Subcutaneous adipose tissue (tissue), 4 donors: ENCODE measurements around the gene ENO3. TPM values are rescaled to one million over a fixed set of nuclear protein-coding genes. Genes with fewer than 3 reads are reported as not detected.

ENCODE experiments used
- total RNA-seq, 4 donors: library from RNA; depleted of rRNA; stranded (reverse); fragments of >200 nt; gene quantifications; one replicate each; pipeline ENCODE4 v1.1.0, GENCODE V29; 2016
- TF ChIP-seq, protein P1 (sequence below): fragments of 450-650 bp; IDR thresholded peaks from one replicate; pipeline ENCODE4 v1.5.1; 2016; ENCODE audit warnings: low read depth, mild to moderate bottlenecking, control low read depth, antibody characterized with exemption, moderate library complexity

The ENO3 gene
- total RNA-seq, result 1 to 10 TPM; 2.3 to 8.3 (median 3.8) TPM

- TF ChIP-seq, protein P1, sequence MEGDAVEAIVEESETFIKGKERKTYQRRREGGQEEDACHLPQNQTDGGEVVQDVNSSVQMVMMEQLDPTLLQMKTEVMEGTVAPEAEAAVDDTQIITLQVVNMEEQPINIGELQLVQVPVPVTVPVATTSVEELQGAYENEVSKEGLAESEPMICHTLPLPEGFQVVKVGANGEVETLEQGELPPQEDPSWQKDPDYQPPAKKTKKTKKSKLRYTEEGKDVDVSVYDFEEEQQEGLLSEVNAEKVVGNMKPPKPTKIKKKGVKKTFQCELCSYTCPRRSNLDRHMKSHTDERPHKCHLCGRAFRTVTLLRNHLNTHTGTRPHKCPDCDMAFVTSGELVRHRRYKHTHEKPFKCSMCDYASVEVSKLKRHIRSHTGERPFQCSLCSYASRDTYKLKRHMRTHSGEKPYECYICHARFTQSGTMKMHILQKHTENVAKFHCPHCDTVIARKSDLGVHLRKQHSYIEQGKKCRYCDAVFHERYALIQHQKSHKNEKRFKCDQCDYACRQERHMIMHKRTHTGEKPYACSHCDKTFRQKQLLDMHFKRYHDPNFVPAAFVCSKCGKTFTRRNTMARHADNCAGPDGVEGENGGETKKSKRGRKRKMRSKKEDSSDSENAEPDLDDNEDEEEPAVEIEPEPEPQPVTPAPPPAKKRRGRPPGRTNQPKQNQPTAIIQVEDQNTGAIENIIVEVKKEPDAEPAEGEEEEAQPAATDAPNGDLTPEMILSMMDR, result no peak
Observed at GRCh38 chr17:4950746-4951204, at the start of gene ENO3. Gene ENO3 (plus strand): TSS chr17:4951119. CDS start chr17:4951830, 711 bp downstream.

DNA sequence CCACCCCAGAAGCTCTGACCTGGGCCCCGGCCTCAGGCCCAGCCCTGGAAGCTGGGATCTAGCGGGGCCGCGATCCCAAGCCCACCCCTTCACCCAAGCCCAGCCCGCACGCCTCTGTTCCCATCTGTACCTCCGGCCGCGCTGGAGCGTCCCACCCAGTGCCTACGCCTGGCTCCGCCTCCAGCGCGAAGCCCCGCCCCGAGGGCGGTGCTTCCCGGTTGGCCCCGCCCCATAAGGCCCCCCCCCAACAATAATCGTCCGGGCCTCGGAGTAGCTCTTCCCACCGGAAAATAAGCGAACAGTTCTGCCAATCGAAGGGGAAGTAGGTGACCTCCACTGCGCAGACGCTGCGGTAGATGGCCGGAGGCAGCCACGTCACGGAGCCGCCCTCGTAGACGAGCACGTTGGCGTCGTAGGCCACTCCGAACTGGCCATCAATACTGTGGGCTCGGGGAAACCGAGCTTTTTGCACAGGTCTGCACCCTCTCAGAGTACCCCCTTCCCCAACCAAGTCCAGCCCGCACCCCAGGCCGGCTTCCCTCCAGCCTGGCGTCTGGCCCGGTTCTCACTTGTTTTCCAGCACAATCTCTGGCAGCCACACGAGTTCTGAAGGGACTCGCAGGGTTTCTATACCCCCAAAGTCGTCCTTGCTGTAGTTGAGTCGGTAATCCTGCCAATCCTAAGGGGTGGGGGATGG lies 49.1 kb upstream of the ENO3 start:
- TF ChIP-seq, protein P1, result no peak

GRCh38 chr17:4902540-4902939 lies 48.4 kb upstream of the ENO3 start:
- TF ChIP-seq, protein P1, result no peak

DNA sequence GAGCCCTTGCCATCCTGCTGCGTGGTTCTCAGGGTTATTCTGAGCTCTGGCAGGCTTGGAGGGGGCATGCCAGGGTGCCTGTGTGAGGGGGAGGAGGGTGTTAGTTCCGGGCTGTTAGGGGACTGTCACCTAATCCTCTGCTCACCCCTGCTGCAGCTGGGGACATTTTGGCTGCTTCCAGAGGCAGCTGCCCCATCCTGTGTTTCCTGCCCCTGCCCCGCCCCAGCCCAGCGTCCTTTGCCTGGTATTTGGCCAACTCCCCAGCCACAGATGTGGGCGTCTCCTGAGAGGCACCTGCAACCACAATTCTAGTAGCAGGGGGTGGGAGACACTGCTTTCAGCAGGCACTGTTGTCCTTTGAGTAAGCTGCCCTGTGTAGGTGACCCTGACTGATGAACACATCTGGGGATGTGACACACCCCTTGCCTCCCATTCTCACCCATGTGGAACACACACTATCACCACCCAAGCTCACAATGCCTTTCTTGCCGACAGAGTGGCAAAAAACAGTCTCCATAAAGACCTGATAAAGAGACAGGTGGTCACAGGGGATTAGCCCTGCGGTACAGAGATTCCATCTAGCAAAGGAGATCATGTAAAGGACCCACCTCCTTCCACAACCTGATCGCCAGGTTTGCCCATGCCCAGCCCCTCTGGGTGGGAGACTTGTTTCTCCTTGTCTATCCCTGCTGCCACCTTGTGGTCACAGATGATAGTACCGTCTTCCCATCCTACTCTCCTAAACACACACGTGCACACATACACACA lies 47.7 kb upstream of the ENO3 start, which contains the start of gene CHRNE:
Gene CHRNE, minus strand, starts transcription at position 48 of the 768 bp plus-strand sequence. Its CDS starts 35 bp downstream, at position 13.
- TF ChIP-seq, protein P1, result no peak

DNA sequence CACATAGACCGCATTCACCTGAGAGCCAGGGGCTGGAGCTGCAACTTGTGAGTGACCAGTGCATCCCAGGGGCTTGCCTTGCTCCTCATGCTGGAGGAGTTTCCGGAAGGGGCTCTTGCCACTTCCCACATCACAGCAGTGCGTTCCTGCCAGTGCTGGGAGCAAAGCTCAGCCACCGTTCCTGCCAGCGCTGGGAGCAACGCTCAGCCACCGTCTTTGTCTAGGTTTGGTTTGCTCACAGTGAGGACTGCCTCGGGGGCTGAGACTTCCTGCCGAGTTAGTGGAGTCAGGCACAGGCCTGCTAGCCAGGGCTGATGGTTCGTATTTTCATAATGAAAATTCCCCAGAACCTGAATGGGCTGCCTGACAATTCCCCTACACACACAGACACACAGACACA lies 42.6 kb upstream of the ENO3 start:
- TF ChIP-seq, protein P1, result no peak

GRCh38 chr17:4908711-4909496 lies 42.0 kb upstream of the ENO3 start:
- TF ChIP-seq, protein P1, result no peak

- TF ChIP-seq, protein P1, result no peak
Observed at GRCh38 chr17:4913994-4914393, 36.9 kb upstream of the ENO3 start.
